GM12875 (cell line): ENCODE measurements around the gene APBA3.

Source experiments
- H3K4me3 ChIP-seq: one replicate; pipeline ENCODE4 v1.5.1; 2011; ENCODE audit warnings: low read depth, low read length, control low read depth
- TF ChIP-seq, protein P1 (sequence below): IDR thresholded peaks from 2 replicates; pipeline ENCODE4 v1.5.1; 2011; ENCODE audit warnings: low read depth, mild to moderate bottlenecking, control low read depth, inconsistent platforms, low read length, moderate library complexity, borderline replicate concordance; ENCODE audit not compliant: insufficient read depth

APBA3 gene

DNA sequence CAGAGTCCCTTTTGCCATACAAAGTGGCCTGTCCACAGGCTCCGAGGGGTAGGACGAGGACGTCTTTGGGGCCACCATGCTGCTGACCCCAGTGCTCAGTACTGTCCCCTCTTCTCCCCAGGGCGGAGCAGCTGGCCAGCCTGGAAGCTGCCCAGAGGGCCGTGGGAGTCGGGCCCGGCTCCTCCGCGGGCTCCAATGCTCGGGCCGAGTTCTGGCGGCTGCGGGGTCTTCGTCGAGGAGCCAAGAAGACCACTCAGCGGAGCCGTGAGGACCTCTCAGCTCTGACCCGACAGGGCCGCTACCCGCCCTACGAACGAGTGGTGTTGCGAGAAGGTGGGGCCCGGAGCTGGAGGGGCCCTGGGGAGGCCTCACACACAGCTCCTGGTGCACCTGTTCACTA is 21.1 kb downstream of the APBA3 start:
- no peak overlapping the region for H3K4me3 ChIP-seq
- TF ChIP-seq, protein P1, sequence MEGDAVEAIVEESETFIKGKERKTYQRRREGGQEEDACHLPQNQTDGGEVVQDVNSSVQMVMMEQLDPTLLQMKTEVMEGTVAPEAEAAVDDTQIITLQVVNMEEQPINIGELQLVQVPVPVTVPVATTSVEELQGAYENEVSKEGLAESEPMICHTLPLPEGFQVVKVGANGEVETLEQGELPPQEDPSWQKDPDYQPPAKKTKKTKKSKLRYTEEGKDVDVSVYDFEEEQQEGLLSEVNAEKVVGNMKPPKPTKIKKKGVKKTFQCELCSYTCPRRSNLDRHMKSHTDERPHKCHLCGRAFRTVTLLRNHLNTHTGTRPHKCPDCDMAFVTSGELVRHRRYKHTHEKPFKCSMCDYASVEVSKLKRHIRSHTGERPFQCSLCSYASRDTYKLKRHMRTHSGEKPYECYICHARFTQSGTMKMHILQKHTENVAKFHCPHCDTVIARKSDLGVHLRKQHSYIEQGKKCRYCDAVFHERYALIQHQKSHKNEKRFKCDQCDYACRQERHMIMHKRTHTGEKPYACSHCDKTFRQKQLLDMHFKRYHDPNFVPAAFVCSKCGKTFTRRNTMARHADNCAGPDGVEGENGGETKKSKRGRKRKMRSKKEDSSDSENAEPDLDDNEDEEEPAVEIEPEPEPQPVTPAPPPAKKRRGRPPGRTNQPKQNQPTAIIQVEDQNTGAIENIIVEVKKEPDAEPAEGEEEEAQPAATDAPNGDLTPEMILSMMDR = no peak

DNA sequence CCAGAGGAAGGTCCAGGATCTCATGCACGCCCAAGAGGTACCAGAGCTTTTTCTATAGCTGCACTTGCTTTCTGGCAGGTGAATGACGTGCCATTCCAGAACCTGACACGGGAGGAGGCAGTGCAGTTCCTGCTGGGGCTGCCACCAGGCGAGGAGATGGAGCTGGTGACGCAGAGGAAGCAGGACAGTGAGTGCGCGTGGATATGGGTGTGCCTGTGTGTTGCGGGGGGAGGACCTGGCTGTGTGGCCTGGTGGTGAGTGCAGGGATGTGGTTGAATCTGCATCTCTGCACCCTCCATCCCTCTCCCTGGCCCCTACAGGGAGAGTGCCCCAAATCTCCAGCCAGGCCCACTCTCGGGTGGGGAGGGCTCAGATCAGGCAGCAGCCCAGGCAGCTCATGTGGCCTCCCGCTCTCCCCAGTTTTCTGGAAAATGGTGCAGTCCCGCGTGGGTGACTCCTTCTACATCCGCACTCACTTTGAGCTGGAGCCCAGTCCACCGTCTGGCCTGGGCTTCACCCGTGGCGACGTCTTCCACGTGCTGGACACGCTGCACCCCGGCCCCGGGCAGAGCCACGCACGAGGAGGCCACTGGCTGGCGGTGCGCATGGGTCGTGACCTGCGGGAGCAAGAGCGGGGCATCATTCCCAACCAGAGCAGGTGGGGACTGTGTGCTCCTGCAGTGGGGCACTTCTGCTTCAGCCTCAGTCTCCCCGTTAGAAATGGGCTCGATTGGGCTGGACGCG is 22.8 kb downstream of the APBA3 start:
- TF ChIP-seq, protein P1 = no peak
- no peak overlapping the region for H3K4me3 ChIP-seq

DNA sequence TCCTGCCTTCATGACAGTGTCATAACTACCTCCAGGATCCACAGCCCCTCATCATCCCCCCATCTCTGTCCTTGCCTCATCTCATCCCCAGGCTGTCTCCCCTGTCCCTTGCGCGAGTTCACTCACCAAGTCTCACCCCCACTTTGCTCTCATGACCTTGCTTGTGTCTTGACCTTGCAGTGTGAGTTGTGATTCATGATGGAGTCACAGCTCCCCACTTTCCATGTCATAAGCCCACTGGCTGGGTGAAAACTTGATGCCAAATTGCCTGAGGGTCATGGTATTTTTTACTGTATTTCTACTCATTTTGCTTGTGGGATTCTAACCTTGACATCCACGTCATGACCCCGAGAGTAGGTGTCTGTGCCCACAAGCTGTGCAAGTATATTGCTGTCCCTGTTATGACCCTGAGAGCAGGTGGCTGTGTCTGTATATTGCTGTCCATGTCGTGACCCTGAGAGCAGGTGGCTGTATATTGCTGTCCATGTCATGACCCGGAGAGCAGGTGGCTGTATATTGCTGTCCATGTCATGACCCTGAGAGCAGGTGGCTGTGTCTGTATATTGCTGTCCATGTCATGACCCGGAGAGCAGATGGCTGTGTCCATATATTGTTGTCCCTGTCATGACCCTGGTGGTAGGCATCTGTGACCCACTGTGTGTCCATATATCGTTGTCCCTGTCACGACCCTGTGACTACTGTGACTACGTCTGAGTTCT is 23.8 kb downstream of the APBA3 start:
- H3K4me3 ChIP-seq = no peak overlapping the region
- TF ChIP-seq, protein P1 = no peak

DNA sequence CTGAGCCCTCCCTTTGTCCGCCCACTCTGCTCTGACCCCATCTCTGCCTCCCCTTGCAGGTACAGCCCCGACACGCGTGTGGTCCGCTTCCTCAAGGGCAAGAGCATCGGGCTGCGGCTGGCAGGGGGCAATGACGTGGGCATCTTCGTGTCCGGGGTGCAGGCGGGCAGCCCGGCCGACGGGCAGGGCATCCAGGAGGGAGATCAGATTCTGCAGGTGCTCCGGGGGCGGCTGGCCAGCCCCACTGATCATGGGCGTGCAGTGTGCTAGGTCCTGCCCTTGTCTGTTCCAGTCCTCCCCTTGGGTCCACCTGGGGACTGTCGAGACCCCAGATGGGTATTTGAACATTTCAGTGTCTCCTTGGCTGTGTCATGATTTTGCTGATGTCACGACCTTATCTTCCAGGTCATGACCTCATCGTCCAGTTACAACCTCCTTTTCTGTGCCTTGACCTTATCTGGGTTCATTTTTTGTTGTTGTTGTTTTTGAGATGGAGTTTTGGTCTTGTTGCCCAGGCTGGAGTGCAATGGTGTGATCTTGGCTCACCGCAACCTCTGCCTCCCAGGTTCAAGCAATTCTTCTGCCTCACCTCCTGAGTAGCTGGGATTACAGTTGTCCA is 25.3 kb downstream of the APBA3 start:
- H3K4me3 ChIP-seq = no peak overlapping the region
- TF ChIP-seq, protein P1 = no peak

DNA sequence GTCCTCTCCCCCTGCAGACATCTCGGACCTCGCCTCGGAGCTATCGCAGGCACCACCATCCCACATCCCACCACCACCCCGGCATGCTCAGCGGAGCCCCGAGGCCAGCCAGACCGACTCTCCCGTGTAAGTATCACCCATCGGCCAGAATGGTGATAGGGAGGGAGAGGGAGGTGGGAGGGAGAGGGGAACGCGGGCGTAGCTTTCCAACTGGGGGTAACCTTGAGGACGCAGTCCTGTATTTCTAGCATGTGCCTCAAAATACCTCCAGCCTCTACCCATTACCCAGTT is 27.2 kb downstream of the APBA3 start:
- H3K4me3 ChIP-seq = no peak overlapping the region
- TF ChIP-seq, protein P1 = no peak

DNA sequence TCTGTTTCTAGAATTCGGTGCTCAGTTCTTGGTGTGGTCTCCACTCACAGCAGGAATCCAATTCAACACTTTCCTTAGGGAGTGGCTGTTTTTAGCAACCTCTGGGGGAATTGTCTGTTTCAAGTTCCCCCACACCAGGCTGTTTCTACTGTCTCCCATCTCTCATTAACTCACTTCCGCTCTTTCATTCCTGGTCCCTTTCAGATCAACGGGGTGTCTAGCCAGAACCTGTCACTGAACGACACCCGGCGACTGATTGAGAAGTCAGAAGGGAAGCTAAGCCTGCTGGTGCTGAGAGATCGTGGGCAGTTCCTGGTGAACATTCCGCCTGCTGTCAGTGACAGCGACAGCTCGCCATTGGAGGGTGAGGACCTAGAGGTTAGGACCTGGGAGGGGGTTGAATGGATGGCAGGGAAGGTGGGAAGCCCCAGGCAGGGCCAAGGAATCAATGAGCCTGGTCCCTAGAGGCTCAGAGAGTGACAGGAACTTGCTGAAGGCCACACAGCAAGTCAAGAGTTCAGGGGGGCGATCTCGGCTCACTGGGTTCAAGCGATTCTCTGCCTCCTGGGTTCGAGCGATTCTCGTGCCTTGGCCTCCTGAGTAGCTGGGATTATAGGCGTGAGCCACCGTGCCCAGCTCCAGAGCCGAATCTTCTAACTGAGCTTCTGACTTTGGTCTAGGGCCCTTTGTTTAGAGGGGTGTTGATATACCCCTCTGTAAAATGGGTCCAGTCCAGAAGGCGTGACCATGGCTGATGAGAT is 27.8 kb downstream of the APBA3 start:
- no peak overlapping the region for H3K4me3 ChIP-seq
- TF ChIP-seq, protein P1 = no peak
